ENCODE measurements around the gene LRP2. TPM values are rescaled to one million over a fixed set of nuclear protein-coding genes. Genes with fewer than 3 reads are reported as not detected.

The LRP2 gene
- total and polyA plus RNA-seq, 2 experiments from 2014 or later = 0.68 to 2.7 TPM

DNA sequence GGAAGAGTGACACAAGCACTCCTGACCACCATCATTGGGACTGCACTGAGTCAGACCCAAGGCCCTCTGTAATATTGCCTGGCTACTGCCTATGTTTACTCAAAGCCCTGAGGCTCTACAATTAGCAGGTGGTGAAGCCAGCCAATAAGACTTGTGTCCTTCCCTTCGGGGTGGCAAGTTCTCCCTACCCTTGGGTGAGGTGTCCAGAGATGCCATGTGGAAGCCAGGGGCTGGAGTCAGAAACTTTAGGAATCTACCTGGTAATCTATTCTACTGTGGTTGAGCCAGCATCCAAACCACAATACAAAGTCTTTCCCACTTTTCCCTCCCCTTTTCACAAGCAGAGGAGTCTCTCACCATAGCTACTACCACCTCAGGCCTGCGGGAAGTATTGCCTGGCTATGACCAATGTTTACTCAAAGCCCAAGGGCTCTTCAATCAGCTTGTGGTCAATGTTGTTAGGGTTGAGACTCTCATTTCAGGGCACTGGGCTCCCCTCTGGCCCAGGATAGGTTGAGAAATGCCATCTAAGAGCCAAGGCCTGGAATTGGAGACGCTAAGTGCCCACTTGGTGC lies 275.4 kb downstream of the LRP2 start:
- H3K27ac Mint-ChIP-seq = no peak overlapping the region
- Histone ChIP-seq H2AFZ (no peak overlapping the region), H4K20me1 (replicated peaks; ENCODE audit: insufficient read depth) (no peaks in the 10 kb centered on the region), H3K4me2 (no peak overlapping the region), H3F3A (replicated peaks; ENCODE audit: low read depth) (no peaks in the 10 kb centered on the region), H3K27ac (ENCODE audit: low read depth) (no peak overlapping the region), H3K9me2 (ENCODE audit: insufficient read depth) (peaks cover 7% of the 10 kb centered on the region; the same call in 1 of the 2 replicates), H3K4me1 (ENCODE audit: insufficient read depth) (no peaks in the 10 kb centered on the region), H3K79me2 (replicated peaks; ENCODE audit: insufficient read depth) (no peaks in the 10 kb centered on the region), H3K27me3 (ENCODE audit: insufficient read depth) (no peaks in the 10 kb centered on the region), H3K36me3 (ENCODE audit: insufficient read depth) (no peaks in the 10 kb centered on the region), H3K4me3 (no peak overlapping the region)
- H3K4me1 Mint-ChIP-seq = peaks cover 12% of the 10 kb centered on the region; the same call in 2 of the 3 replicates
- no peak overlapping the region for H3K4me3 Mint-ChIP-seq
- no peaks in the 10 kb centered on the region for H3K27me3 Mint-ChIP-seq (ENCODE audit: insufficient read depth, low read depth, poor library complexity)
- H3K36me3 Mint-ChIP-seq (ENCODE audit: low read depth) = no peaks in the 10 kb centered on the region
- DNase-seq (ENCODE audit: low spot score) (no peak), ATAC-seq (no peak)
- no peaks in the 10 kb centered on the region for H3K9me3 Mint-ChIP-seq
- TF ChIP-seq EZH2phosphoT487 (IDR thresholded peaks at IDR 0.05; ENCODE audit: unreplicated experiment) = no peak
- TF ChIP-seq, protein P1, sequence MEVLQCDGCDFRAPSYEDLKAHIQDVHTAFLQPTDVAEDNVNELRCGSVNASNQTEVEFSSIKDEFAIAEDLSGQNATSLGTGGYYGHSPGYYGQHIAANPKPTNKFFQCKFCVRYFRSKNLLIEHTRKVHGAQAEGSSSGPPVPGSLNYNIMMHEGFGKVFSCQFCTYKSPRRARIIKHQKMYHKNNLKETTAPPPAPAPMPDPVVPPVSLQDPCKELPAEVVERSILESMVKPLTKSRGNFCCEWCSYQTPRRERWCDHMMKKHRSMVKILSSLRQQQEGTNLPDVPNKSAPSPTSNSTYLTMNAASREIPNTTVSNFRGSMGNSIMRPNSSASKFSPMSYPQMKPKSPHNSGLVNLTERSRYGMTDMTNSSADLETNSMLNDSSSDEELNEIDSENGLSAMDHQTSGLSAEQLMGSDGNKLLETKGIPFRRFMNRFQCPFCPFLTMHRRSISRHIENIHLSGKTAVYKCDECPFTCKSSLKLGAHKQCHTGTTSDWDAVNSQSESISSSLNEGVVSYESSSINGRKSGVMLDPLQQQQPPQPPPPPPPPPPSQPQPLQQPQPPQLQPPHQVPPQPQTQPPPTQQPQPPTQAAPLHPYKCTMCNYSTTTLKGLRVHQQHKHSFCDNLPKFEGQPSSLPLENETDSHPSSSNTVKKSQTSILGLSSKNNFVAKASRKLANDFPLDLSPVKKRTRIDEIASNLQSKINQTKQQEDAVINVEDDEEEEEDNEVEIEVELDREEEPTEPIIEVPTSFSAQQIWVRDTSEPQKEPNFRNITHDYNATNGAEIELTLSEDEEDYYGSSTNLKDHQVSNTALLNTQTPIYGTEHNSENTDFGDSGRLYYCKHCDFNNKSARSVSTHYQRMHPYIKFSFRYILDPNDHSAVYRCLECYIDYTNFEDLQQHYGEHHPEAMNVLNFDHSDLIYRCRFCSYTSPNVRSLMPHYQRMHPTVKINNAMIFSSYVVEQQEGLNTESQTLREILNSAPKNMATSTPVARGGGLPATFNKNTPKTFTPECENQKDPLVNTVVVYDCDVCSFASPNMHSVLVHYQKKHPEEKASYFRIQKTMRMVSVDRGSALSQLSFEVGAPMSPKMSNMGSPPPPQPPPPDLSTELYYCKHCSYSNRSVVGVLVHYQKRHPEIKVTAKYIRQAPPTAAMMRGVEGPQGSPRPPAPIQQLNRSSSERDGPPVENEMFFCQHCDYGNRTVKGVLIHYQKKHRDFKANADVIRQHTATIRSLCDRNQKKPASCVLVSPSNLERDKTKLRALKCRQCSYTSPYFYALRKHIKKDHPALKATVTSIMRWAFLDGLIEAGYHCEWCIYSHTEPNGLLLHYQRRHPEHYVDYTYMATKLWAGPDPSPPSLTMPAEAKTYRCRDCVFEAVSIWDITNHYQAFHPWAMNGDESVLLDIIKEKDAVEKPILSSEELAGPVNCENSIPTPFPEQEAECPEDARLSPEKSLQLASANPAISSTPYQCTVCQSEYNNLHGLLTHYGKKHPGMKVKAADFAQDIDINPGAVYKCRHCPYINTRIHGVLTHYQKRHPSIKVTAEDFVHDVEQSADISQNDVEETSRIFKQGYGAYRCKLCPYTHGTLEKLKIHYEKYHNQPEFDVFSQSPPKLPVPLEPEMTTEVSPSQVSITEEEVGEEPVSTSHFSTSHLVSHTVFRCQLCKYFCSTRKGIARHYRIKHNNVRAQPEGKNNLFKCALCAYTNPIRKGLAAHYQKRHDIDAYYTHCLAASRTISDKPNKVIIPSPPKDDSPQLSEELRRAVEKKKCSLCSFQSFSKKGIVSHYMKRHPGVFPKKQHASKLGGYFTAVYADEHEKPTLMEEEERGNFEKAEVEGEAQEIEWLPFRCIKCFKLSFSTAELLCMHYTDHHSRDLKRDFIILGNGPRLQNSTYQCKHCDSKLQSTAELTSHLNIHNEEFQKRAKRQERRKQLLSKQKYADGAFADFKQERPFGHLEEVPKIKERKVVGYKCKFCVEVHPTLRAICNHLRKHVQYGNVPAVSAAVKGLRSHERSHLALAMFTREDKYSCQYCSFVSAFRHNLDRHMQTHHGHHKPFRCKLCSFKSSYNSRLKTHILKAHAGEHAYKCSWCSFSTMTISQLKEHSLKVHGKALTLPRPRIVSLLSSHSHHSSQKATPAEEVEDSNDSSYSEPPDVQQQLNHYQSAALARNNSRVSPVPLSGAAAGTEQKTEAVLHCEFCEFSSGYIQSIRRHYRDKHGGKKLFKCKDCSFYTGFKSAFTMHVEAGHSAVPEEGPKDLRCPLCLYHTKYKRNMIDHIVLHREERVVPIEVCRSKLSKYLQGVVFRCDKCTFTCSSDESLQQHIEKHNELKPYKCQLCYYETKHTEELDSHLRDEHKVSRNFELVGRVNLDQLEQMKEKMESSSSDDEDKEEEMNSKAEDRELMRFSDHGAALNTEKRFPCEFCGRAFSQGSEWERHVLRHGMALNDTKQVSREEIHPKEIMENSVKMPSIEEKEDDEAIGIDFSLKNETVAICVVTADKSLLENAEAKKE (CRISPR knock-in tag; IDR thresholded peaks at IDR 0.05) = no peak
- no peak for TF ChIP-seq REST (IDR thresholded peaks at IDR 0.05; ENCODE audit: unreplicated experiment)
- TF ChIP-seq EZH2 (IDR thresholded peaks at IDR 0.05; ENCODE audit: low read depth, unreplicated experiment) = no peak
- TF ChIP-seq CTCF (conservative IDR thresholded peaks at IDR 0.05; ENCODE audit: low read depth in 2 of 2) = no peak
- TF ChIP-seq CREB1 (CRISPR knock-in tag; IDR thresholded peaks at IDR 0.05; ENCODE audit: low read depth) = no peak
- TF ChIP-seq STAT1 (IDR thresholded peaks at IDR 0.05; ENCODE audit: unreplicated experiment) = no peak
- TF ChIP-seq, protein P2, sequence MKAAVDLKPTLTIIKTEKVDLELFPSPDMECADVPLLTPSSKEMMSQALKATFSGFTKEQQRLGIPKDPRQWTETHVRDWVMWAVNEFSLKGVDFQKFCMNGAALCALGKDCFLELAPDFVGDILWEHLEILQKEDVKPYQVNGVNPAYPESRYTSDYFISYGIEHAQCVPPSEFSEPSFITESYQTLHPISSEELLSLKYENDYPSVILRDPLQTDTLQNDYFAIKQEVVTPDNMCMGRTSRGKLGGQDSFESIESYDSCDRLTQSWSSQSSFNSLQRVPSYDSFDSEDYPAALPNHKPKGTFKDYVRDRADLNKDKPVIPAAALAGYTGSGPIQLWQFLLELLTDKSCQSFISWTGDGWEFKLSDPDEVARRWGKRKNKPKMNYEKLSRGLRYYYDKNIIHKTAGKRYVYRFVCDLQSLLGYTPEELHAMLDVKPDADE (IDR thresholded peaks at IDR 0.05) = no peak
- TF ChIP-seq ZNF114 (CRISPR knock-in tag; IDR thresholded peaks at IDR 0.05) = no peak
- no peak for TF ChIP-seq NANOG (IDR thresholded peaks at IDR 0.05; ENCODE audit: borderline replicate concordance)
- TF ChIP-seq POLR2AphosphoS5 (IDR thresholded peaks at IDR 0.05; ENCODE audit: low read depth) = no peak

All from GM23338 (cell line).